NCI-H345 (cell line): ENCODE results near the gene PDZRN4.

Experiments
- DNase-seq: peaks from one replicate; lab custom pipeline; 2025; lab: John Stamatoyannopoulos, UW

Gene PDZRN4

GRCh38 chr12:41364211-41364610 lies 176.1 kb downstream of the PDZRN4 start:
- DNase-seq: no peak

- no peak for DNase-seq
Measured at GRCh38 chr12:41365653-41366171, 177.6 kb downstream of the PDZRN4 start.

DNA sequence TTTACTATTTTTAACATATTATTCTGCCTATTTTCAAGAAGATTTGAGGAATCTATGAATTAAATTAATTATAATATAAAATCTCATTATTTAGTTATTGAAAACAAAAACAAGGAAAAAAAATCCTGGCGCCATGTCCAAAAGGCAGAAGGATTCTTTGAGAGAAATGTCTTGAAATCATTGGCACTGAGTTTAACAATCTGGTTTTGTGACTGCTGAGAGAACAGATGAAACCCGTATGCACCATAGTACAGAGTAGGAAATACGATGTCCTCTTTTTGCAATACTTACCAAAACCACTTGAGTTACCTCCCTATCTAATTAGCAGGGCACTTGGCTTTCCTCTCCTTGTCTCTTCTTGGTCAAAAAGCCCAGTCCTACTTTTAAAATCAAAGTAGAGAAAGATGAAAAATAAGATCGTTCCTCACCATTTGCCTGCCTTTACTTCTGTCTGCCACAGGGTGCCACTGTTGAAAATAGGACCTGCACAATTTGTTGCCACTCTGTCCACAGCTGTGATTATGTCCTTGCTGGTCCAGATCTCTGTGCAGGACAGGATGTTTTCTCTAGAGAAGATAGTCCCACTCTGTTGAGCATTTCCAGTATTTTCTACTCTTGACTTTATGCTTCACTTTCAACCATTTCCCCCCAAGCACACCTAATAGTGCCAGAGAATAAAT lies 179.7 kb downstream of the PDZRN4 start:
- no peak for DNase-seq

DNA sequence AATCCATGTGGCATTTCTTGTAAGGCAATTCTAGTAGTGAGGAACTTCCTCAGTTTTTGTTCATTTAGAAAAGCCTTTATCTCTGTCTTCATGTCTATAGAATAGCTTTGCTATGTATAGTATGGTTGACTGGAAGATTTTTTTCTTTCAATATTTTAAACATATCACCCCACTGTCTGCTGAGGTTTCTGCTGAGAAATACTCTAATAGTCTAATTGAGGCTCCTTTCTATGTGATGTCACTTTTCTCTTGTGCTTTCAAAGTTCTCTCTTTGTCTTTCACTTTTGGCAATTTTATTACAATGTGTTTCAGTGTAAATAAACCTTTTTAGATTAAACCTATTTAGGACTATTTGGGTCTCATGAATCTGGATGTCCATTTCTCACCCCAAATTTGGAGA lies 192.8 kb downstream of the PDZRN4 start:
- no peak for DNase-seq

DNA sequence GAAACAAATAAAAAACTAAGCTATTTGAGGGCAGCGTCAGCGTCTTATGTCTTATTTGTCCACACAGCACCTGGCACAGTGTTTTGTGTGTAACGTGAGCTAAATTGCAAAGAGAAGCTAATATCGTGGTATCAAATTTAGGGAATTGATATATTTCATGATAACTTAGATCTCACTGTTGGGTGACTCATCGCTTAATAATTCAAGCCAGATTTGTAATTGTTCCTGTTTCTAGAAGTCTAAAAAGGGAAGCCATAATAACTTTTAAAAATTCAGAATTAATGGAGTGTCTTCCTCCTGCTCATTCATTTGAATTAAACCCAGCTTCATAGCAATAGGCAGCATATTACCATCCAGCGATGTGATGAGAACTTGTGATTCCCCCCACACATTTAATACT lies 214.7 kb downstream of the PDZRN4 start:
- DNase-seq: no peak

DNA sequence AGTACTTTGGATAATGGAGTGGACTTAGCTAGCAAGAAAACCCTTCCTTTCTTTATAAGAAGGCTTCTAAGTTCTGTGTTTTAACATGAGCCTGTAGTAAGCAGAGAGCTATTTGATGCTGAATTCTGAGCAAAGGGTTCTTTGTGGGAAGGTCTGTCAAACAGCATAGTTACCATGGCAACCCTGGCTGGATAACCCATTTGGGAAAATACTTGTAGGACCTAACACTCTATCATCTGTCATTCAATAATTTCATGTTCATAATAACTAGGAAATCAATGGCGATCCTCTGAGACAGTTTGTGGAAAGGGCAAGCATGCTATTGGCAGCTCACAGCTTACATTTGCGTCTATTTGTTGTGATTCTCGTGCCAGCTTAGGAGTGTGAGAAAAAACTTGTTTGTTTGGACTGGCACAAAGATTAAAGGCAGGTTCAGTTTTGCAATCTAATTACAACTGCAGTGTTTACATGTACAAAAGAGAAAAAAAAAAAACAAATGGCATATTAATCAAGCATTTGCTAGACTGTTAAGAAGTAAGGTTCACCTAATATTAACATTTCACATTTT lies 219.2 kb downstream of the PDZRN4 start:
- DNase-seq: no peak

- no peak for DNase-seq
Measured at GRCh38 chr12:41409628-41410027, 221.5 kb downstream of the PDZRN4 start.

DNA sequence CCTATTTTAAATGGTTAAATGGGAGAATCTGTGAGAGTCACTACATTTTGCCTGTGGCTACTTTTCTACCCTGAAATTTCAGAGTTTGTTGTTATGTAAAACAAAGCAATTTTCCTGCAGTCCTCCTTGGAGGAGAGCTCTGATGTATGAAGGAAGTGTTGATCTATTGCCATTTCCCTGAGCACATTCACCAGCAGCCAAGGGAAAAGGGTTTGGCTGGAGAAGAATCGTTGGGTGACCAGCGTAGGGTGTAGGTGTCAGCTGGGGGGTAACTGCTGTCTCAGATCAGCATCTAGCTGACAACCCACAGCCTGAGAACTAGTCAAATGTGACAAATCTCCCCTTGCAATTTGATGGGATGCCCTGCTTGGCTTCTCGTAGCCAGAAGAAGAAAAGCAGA lies 230.5 kb downstream of the PDZRN4 start:
- DNase-seq: no peak

GRCh38 chr12:41419131-41419893 lies 231.2 kb downstream of the PDZRN4 start:
- DNase-seq: no peak

DNA sequence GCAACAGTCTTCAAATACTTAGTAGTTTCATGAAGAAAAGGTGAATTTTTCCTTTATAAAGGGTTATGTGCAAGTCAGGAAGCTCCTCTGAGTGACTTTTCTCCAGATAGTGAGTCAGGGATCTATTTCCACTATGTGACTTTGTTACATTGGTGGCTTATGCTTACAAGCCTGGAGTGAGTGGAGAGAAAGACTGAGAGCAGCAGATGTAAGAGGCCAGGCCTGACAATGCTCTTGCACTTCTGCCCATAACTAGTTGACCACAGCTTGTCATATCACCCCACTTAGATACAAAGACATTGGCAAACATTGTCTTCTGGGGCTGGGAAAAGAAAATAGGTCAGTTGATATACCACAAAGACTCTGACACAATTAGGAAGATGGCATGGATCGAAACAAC lies 236.5 kb downstream of the PDZRN4 start:
- no peak for DNase-seq

DNA sequence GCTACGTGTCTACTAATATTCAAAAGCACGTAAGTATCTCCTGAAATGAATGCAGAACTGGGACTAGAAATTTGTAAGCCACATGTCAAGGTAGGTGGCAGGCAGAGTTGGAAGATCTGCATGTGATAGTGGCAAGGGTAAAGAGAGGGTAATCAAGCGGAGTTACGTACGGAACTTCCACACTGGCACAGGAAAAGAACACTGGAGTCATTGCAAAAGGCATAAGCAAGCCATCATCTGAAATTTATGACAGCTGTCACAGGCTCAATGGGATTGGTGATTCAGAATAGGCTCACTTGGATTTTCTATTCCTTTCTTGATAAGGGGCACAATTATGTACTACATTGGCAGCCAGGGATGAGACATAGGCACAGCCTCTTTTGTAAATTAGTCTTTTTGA lies 245.3 kb downstream of the PDZRN4 start:
- DNase-seq: no peak

GRCh38 chr12:41436076-41436475 lies 248.0 kb downstream of the PDZRN4 start:
- DNase-seq: no peak

- DNase-seq: no peak
Measured at GRCh38 chr12:41437563-41437962, 249.4 kb downstream of the PDZRN4 start.

DNA sequence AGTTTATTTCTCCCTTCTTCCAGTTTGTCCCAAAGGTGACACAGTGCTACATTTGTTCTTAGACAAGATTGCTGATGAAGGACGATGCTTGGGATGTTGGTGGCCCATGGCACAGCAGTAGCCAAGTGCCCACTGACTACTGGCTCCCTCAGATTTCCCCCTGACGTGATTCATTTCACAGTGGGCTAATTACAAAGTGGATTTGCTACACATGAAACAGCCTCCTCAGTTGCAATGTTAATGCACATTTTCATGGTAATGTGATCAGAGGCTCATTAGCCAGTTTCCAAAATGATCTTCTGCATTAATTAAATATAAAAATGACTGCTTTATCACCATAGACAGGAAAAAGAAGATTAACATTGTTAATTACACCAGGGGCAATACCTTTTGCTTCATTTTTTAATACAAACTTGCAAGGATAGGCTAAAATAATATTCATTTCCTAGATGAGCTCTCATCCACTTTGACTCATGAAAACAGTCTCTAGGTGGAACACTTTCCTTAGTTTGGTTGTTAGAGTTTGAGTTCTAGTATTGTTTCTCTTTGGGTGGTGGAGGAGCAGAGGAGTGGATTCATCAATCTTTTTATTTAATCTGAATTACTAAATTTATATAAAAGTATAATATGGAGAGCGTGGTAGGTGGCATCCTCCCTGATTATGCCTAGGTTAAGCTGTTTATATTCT lies 250.9 kb downstream of the PDZRN4 start:
- no peak for DNase-seq

- DNase-seq: no peak
Measured at GRCh38 chr12:41439801-41440200, 251.7 kb downstream of the PDZRN4 start.

DNA sequence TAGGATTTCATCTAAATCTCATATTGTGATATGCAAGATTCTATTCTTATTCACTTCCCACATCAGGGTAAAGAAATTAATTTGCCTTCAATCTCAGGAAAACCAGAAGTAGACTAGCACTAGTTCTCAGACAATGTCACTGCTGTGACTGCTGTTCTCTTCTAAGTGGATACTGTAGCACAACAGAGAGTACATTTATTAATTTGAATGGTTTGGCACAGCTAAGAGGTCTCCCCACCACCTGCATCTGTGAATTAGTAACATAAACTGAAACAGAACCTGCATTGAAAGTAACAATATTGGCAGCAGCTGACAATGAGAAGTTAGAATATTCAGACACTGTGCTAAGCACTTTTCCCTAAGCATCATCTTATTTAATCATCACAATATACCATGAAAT lies 253.1 kb downstream of the PDZRN4 start:
- DNase-seq: no peak

GRCh38 chr12:41442896-41443295 lies 254.8 kb downstream of the PDZRN4 start:
- DNase-seq: no peak

DNA sequence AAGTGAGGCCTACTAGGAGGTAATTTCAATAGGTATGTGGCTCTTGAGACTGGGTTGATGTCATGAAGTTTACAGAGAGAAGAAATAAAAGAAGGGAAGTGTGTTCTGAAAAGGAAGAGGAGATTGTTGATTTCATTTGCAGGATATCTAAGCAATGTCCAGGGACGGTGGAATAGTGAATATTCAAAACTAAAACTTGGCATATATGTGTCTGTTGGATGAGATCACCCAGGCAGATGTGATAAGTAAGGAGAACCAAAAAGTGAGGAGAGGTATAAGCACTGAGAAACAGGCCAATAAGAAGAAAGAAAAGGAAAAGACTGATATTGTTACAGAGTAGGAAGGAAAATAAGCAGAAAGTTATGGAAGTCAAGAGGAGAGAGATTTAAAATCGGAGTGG lies 255.6 kb downstream of the PDZRN4 start:
- no peak for DNase-seq

DNA sequence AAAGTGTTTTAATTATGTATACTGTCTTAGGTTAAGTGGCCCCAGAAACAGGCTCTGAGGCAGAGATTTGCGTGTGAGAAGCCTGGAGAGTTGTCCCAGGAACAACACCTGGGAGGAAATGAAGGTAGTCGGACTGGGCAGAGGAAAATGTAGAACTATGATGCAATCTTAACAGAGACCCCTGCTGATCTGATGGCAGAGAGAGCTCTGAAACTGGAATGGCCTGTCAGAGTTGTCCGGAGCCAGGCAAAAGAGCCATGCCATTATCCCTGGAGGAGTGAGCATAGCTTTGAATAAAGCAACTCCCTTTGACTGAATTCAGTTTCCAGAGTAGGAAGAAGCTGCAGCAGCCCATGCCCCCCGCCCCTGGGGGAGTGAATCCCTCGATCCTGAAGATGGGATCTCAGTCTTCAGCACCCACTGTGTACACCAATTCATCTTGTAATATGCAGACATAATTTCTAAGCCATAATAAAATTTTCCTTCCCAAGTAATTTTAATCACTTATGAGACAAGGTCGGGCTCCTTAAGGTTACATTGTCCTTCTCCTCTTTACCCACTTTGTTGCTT lies 264.8 kb downstream of the PDZRN4 start:
- no peak for DNase-seq

DNA sequence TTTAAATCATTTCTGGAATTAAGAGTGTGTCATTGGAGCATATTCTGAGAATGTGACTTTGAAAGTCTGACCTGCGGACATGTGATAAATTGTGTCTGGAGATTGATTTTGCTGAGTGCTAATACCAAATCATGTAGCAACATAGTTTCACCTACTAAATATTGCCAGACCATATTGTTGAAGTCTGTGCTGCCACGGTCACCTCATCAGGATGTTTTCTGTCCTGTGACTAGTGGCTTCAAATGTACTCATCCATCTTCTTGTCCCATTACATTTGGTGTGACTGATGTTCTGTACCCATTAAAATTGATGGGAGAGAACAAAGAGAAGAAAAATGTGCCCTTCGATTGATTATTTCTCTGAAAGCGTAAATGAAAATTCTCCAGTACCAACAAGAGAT lies 265.3 kb downstream of the PDZRN4 start:
- no peak for DNase-seq

GRCh38 chr12:41459111-41459905 lies 271.2 kb downstream of the PDZRN4 start:
- no peak for DNase-seq

GRCh38 chr12:41459906-41460214 lies 271.7 kb downstream of the PDZRN4 start:
- DNase-seq: no peak
